B cell (primary cell): ENCODE results near the gene LYRM9. TPM values are rescaled to one million over a fixed set of nuclear protein-coding genes. Genes with fewer than 3 reads are reported as not detected.
A peak's percentile ranks its signal among the peaks of the same experiment; 100 is the strongest.

ENCODE experiments used
- ATAC-seq: fragments of 200-7000 bp; cut with Tn5 transposase; one replicate; pipeline ENCODE4 v1.10.0; 2021; ENCODE audit warnings: low read depth, mild to moderate bottlenecking, moderate number of reproducible peaks, moderate library complexity
- CTCF ChIA-PET: fragments of 350-600 bp; sonication (Branson Sonifier 250); formaldehyde crosslinking; loops from one replicate; lab custom pipeline; 2021; ENCODE audit warnings: antibody characterized with exemption, inconsistent platforms; lab: Charles Lee
- POLR2A ChIA-PET: fragments of 350-600 bp; sonication (Branson Sonifier 250); formaldehyde crosslinking; loops from one replicate; lab custom pipeline; 2021; ENCODE audit warnings: antibody characterized with exemption; lab: Charles Lee
- DNase-seq: peaks from one replicate; pipeline ENCODE4 v3.0.0; 2013
- H2AFZ ChIP-seq: 2 replicates; pipeline ENCODE4 v1.6.1; 2012; ENCODE audit warnings: mild to moderate bottlenecking, low read depth, low read length; ENCODE audit not compliant: insufficient read depth, poor library complexity, severe bottlenecking
- H3K27ac ChIP-seq, 2 donors: 1 replicate in 1 of 2; 2 replicates in 1 of 2; pipeline ENCODE4 v1.5.1; 2012 to 2013; ENCODE audit warnings: low read length in 2 of 2, mild to moderate bottlenecking in 2 of 2, moderate library complexity in 1 of 2
- H3K27me3 ChIP-seq, 4 experiments: fragments of 200-600 bp in 1 of 4; sonication (generic) in 1 of 4; replicated peaks in 1 of 4; 1 replicate in 2 of 4; 2 replicates in 2 of 4; pipeline versions ENCODE4 v1.6.1 to v1.7.0; 2013 to 2016; ENCODE audit warnings: low read length in 3 of 4, mild to moderate bottlenecking in 2 of 4, mixed read lengths in 1 of 4, moderate library complexity in 1 of 4; ENCODE audit not compliant: insufficient read depth in 4 of 4, control insufficient read depth in 3 of 4; ENCODE audit errors: control extremely low read depth in 1 of 4
- H3K36me3 ChIP-seq, 2 experiments: replicated peaks in 1 of 2; 1 replicate in 1 of 2; 2 replicates in 1 of 2; pipeline versions ENCODE4 v1.6.1 to v1.7.1; 2013; ENCODE audit warnings: low read length in 1 of 2; ENCODE audit not compliant: insufficient read depth in 2 of 2, control insufficient read depth in 1 of 2; ENCODE audit errors: control extremely low read depth in 1 of 2, extremely low read depth in 1 of 2
- H3K4me1 ChIP-seq, 2 donors: fragments of 200-600 bp in 1 of 2; sonication (generic) in 1 of 2; 1 replicate in 1 of 2; 2 replicates in 1 of 2; pipeline versions ENCODE4 v1.5.1 to v1.6.1; 2013 to 2017; ENCODE audit warnings: low read length in 2 of 2; ENCODE audit not compliant: control insufficient read depth in 2 of 2, insufficient read depth in 2 of 2
- H3K4me2 ChIP-seq: replicated peaks from 2 replicates; pipeline ENCODE3; 2012; ENCODE audit warnings: mild to moderate bottlenecking, low read depth, low read length; ENCODE audit not compliant: poor library complexity, severe bottlenecking
- H3K4me3 ChIP-seq, 5 experiments: fragments of 200-600 bp in 1 of 5; sonication (generic) in 1 of 5; 1 replicate in 3 of 5; 2 replicates in 2 of 5; pipeline versions ENCODE4 v1.5.1 to v1.7.0; 2011 to 2016; ENCODE audit warnings: low read length in 4 of 5, mild to moderate bottlenecking in 4 of 5, low read depth in 2 of 5, control low read depth in 1 of 5, moderate library complexity in 1 of 5; ENCODE audit not compliant: insufficient read depth in 1 of 5; ENCODE audit errors: control extremely low read depth in 1 of 5, extremely low read depth in 1 of 5
- H3K79me2 ChIP-seq: fragments of 200-600 bp; sonication (generic); one replicate; pipeline ENCODE4 v1.6.0; 2016; ENCODE audit warnings: low read length; ENCODE audit not compliant: control insufficient read depth, insufficient read depth
- H3K9ac ChIP-seq: fragments of 200-600 bp; sonication (generic); 2 replicates; pipeline ENCODE4 v1.6.1; 2017; ENCODE audit warnings: mild to moderate bottlenecking, low read length, moderate library complexity
- H3K9me3 ChIP-seq, 3 donors: one replicate each; pipeline versions ENCODE4 v1.6.1 to v1.7.1; 2013; ENCODE audit warnings: low read length in 2 of 3; ENCODE audit not compliant: control insufficient read depth in 2 of 3, insufficient read depth in 1 of 3; ENCODE audit errors: control extremely low read depth in 1 of 3
- H4K20me1 ChIP-seq: 2 replicates; pipeline ENCODE4 v1.6.0; 2012; ENCODE audit warnings: mild to moderate bottlenecking, low read length; ENCODE audit not compliant: insufficient read depth, control insufficient read depth, poor library complexity, severe bottlenecking
- H3K27ac Mint-ChIP-seq: one replicate; pipeline ENCODE4 v1.8.0; 2021; ENCODE audit warnings: mixed read lengths
- H3K27me3 Mint-ChIP-seq: one replicate; pipeline ENCODE4 v1.8.0; 2021; ENCODE audit warnings: mixed read lengths
- H3K4me1 Mint-ChIP-seq: one replicate; pipeline ENCODE4 v1.8.0; 2021; ENCODE audit warnings: mixed read lengths
- H3K4me3 Mint-ChIP-seq: one replicate; pipeline ENCODE4 v1.8.0; 2021; ENCODE audit warnings: mixed read lengths
- H3K9me3 Mint-ChIP-seq: one replicate; pipeline ENCODE4 v1.8.0; 2022; ENCODE audit warnings: mixed read lengths; ENCODE audit not compliant: insufficient read depth
- EZH2 ChIP-seq: IDR thresholded peaks from 2 replicates; pipeline ENCODE4 v1.6.1; 2012; ENCODE audit warnings: borderline replicate concordance, low read depth, mild to moderate bottlenecking, moderate library complexity, low read length; ENCODE audit not compliant: insufficient read depth, poor library complexity, severe bottlenecking
- WGBS: methylation state at CpG from one replicate; pipeline ENCODE4 v1.1.5; 2013; ENCODE audit warnings: missing lambda C conversion rate; ENCODE audit not compliant: insufficient coverage; 5-methylcytosine and 5-hydroxymethylcytosine counted together
- intact Hi-C: fragments of 100-400 bp; cut with micrococcal nuclease; formaldehyde crosslinking; loops from one replicate; pipeline ENCODE4 v1.10.0; 2022
- polyA plus RNA-seq: library from polyadenylated mRNA; depleted of rRNA; stranded (reverse); fragments of >200 nt; gene quantifications from 2 replicates; pipeline ENCODE4 v1.2.3, GENCODE V29; 2012
- total RNA-seq, 2 donors: library from RNA; stranded (reverse); fragments of 120-200 nt in 1 of 2; gene quantifications; 1 replicate in 1 of 2; 2 replicates in 1 of 2; pipeline versions ENCODE4 v1.2.3 to v1.2.4, GENCODE V29; 2013 to 2022
- TF ChIP-seq, protein P1 (sequence below): fragments of 200-600 bp; IDR thresholded peaks from one replicate; pipeline ENCODE4 v1.8.0; 2022; ENCODE audit warnings: antibody characterized with exemption, mild to moderate bottlenecking

LYRM9 gene
- total and polyA plus RNA-seq, 2 donors (not counting 1 experiment from before 2014, with no cell fraction given) = 12.1 to 14.2 TPM

DNA sequence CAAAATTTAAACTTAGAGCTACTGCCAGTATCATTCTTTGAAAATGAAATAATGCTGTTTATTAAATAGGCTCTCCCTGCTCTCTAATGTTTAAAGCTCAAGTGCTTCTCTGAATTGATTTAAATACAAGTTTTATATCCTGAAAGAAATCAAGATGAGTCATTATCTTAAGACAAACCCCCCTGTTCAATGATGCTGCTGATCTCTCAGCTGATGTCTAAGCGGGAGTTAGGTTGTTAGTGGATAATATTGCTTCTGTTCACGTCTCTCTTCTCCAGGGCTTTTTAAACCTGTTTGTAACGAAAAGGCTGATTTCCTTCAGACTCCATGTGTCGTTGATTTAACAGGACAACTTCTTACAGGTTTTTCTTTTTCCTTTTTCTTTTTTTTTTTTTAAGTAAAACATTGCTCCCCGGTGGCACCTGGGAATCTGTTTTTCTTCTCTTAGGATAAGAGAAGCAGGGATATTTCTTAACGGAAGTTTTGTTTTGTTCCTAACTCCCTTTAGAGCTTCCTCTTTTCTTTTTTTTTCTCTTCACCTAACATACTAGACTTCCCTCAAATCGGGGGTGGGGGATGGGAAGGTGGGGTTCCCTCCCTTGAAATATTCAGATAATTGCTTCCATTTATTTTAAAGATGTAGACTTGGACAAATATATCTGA is 807 bp upstream of the LYRM9 start:
- Mint-ChIP-seq H3K9me3 (no peaks in the 10 kb centered on the region), H3K4me3 (peak overlapping the region; percentile 80), H3K27ac (no peak overlapping the region), H3K4me1 (peaks cover 20% of the 10 kb centered on the region), H3K27me3 (peaks cover 6% of the 10 kb centered on the region)
- ChIA-PET CTCF (interaction anchor here (0.7 to 4.3 kb wide), 12 partner anchors 9 to 358 kb away, joined by 3 to 108 read pairs (median 4); no protein-coding TSS in a partner anchor), POLR2A (no interaction called here)
- H3K4me1 ChIP-seq = peaks cover 16 to 23% of the 10 kb centered on the region in 2 donors
- H3K4me3 ChIP-seq = peak overlapping the region in 2 of 5 experiments; percentile 11 to 71
- H3K4me2 ChIP-seq = peak overlapping the region; percentile 86
- no peaks in the 10 kb centered on the region for H4K20me1 ChIP-seq
- no peak for ATAC-seq
- H3K27ac ChIP-seq = no peak overlapping the region
- H3K79me2 ChIP-seq = no peaks in the 10 kb centered on the region
- H3K9ac ChIP-seq = no peak overlapping the region
- peak; percentile 24 for DNase-seq
- H3K27me3 ChIP-seq = no peaks in the 10 kb centered on the region
- H2AFZ ChIP-seq = peak overlapping the region; percentile 87
- H3K9me3 ChIP-seq = no peaks in the 10 kb centered on the region
- WGBS = no CpG with 5 or more reads among the region's 7 CpGs
- no peak for TF ChIP-seq EZH2
- TF ChIP-seq, protein P1, sequence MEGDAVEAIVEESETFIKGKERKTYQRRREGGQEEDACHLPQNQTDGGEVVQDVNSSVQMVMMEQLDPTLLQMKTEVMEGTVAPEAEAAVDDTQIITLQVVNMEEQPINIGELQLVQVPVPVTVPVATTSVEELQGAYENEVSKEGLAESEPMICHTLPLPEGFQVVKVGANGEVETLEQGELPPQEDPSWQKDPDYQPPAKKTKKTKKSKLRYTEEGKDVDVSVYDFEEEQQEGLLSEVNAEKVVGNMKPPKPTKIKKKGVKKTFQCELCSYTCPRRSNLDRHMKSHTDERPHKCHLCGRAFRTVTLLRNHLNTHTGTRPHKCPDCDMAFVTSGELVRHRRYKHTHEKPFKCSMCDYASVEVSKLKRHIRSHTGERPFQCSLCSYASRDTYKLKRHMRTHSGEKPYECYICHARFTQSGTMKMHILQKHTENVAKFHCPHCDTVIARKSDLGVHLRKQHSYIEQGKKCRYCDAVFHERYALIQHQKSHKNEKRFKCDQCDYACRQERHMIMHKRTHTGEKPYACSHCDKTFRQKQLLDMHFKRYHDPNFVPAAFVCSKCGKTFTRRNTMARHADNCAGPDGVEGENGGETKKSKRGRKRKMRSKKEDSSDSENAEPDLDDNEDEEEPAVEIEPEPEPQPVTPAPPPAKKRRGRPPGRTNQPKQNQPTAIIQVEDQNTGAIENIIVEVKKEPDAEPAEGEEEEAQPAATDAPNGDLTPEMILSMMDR = no peak
- intact Hi-C loops = loop anchor here (1.0 to 10.0 kb wide), 4 partner anchors 53 to 599 kb away; partner anchors contain the start of gene WSB1
- no peaks in the 10 kb centered on the region for H3K36me3 ChIP-seq

DNA sequence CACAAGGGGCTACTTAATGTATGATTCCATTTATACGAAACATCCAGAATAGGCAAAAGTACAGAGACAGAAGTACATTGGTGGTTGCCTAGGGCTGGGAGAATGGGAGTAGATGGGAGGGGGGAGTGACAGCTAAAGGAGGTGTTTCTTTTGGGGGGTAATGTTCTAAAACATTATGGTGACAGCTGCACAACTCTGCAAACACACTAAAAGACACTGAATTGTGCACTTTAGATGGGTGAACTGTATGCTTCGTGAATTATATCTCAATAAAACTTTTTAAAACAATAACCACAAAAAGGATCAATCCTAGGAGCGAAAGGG is 661 bp downstream of the LYRM9 start:
- Histone ChIP-seq H3K27ac (peak overlapping the region; percentile 12 to 57), H3K4me1 (peaks cover 16 to 23% of the 10 kb centered on the region in 2 donors), H3K9ac (peak overlapping the region; percentile 74), H3K79me2 (no peaks in the 10 kb centered on the region), H3K4me3 (peak overlapping the region; percentile 58 to 82 (median 71)), H4K20me1 (no peaks in the 10 kb centered on the region), H3K27me3 (no peaks in the 10 kb centered on the region), H2AFZ (peak overlapping the region; percentile 87), H3K36me3 (no peaks in the 10 kb centered on the region), H3K9me3 (no peaks in the 10 kb centered on the region), H3K4me2 (peak overlapping the region; percentile 86)
- DNase-seq = no peak
- TF ChIP-seq, protein P1 = no peak
- Mint-ChIP-seq H3K4me1 (peaks cover 23% of the 10 kb centered on the region), H3K4me3 (peak overlapping the region; percentile 80), H3K27me3 (peaks cover 4% of the 10 kb centered on the region), H3K9me3 (no peaks in the 10 kb centered on the region), H3K27ac (peak overlapping the region; percentile 77)
- 0% methylated on average over 1 of the region's 3 CpGs for WGBS
- intact Hi-C loops = loop anchor here (5.0 to 10.0 kb wide), 2 partner anchors 55 to 598 kb away; partner anchors contain the start of gene WSB1
- CTCF ChIA-PET = interaction anchor here (1.0 to 4.3 kb wide), 5 partner anchors 10 to 238 kb away, joined by 3 to 108 read pairs (median 25); no protein-coding TSS in a partner anchor
- POLR2A ChIA-PET = interaction anchor here (0.5 to 1.3 kb wide), 2 partner anchors 87 to 607 kb away, joined by 9 read pairs; no protein-coding TSS in a partner anchor
- ATAC-seq = no peak
